PFSK-1 (cell line): ENCODE measurements around the gene LPAR3.

Source experiments
- FOXP2 ChIP-seq: optimal IDR thresholded peaks from 2 replicates; pipeline ENCODE3; 2011; ENCODE audit warnings: borderline replicate concordance, control low read depth, inconsistent platforms; ENCODE audit not compliant: insufficient read depth; ENCODE audit errors: extremely low read length, extremely low read depth
- POLR2AphosphoS5 ChIP-seq: IDR thresholded peaks from 2 replicates; pipeline ENCODE4 v1.6.1; 2012; ENCODE audit warnings: low read depth, mild to moderate bottlenecking, control low read depth, low read length, moderate library complexity
- TAF1 ChIP-seq: IDR thresholded peaks from 2 replicates; pipeline ENCODE4 v1.6.1; 2012; ENCODE audit warnings: low read length, control low read depth, borderline replicate concordance; ENCODE audit not compliant: insufficient read depth
- TF ChIP-seq, protein P1 (sequence below), 2 experiments: IDR thresholded peaks; 2 replicates each; pipeline versions ENCODE4 v1.6.1 to v1.8.0; 2011 to 2012; ENCODE audit warnings: low read depth in 2 of 2, low read length in 2 of 2, control low read depth in 1 of 2, inconsistent platforms in 1 of 2, mild to moderate bottlenecking in 1 of 2, moderate library complexity in 1 of 2; ENCODE audit not compliant: insufficient read depth in 1 of 2

- TF ChIP-seq, protein P1, sequence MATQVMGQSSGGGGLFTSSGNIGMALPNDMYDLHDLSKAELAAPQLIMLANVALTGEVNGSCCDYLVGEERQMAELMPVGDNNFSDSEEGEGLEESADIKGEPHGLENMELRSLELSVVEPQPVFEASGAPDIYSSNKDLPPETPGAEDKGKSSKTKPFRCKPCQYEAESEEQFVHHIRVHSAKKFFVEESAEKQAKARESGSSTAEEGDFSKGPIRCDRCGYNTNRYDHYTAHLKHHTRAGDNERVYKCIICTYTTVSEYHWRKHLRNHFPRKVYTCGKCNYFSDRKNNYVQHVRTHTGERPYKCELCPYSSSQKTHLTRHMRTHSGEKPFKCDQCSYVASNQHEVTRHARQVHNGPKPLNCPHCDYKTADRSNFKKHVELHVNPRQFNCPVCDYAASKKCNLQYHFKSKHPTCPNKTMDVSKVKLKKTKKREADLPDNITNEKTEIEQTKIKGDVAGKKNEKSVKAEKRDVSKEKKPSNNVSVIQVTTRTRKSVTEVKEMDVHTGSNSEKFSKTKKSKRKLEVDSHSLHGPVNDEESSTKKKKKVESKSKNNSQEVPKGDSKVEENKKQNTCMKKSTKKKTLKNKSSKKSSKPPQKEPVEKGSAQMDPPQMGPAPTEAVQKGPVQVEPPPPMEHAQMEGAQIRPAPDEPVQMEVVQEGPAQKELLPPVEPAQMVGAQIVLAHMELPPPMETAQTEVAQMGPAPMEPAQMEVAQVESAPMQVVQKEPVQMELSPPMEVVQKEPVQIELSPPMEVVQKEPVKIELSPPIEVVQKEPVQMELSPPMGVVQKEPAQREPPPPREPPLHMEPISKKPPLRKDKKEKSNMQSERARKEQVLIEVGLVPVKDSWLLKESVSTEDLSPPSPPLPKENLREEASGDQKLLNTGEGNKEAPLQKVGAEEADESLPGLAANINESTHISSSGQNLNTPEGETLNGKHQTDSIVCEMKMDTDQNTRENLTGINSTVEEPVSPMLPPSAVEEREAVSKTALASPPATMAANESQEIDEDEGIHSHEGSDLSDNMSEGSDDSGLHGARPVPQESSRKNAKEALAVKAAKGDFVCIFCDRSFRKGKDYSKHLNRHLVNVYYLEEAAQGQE (IDR thresholded peaks at IDR 0.05; ENCODE audit: insufficient read depth in 1 of 2, low read depth in 2 of 2, low read length in 2 of 2): no peak
- TF ChIP-seq TAF1: no peak
- TF ChIP-seq FOXP2: no peak
- TF ChIP-seq POLR2AphosphoS5: no peak
These were observed 22.4 kb downstream of the LPAR3 start for GRCh38 chr1:84870591-84870990.
